ENCODE data around the gene ITGA5. TPM values are rescaled to one million over a fixed set of nuclear protein-coding genes. Genes with fewer than 3 reads are reported as not detected.

The ITGA5 gene
- total RNA-seq, 1 donor from 2014 or later = 71.1 TPM

DNA sequence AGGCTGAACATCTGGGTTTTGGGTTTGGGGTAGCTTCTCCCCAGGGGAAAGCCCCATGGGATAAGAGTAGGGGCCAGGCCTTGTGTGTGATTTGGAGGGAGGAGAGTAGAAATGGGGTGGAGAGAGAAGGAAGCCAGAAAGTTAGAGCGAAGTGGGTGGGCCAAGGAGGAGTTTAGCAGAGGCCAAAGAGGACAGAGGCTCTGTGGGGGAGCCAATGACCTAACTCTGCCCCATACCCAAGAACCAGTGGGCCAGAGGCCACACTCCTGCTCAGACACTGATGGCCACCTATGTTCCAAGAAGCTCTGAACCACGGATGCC is 43.8 kb downstream of the ITGA5 start:
- intact Hi-C loops (cut with micrococcal nuclease) = no loop called here

GRCh38 chr12:54374562-54375258 is 44.4 kb downstream of the ITGA5 start:
- intact Hi-C loops (cut with micrococcal nuclease) = no loop called here

DNA sequence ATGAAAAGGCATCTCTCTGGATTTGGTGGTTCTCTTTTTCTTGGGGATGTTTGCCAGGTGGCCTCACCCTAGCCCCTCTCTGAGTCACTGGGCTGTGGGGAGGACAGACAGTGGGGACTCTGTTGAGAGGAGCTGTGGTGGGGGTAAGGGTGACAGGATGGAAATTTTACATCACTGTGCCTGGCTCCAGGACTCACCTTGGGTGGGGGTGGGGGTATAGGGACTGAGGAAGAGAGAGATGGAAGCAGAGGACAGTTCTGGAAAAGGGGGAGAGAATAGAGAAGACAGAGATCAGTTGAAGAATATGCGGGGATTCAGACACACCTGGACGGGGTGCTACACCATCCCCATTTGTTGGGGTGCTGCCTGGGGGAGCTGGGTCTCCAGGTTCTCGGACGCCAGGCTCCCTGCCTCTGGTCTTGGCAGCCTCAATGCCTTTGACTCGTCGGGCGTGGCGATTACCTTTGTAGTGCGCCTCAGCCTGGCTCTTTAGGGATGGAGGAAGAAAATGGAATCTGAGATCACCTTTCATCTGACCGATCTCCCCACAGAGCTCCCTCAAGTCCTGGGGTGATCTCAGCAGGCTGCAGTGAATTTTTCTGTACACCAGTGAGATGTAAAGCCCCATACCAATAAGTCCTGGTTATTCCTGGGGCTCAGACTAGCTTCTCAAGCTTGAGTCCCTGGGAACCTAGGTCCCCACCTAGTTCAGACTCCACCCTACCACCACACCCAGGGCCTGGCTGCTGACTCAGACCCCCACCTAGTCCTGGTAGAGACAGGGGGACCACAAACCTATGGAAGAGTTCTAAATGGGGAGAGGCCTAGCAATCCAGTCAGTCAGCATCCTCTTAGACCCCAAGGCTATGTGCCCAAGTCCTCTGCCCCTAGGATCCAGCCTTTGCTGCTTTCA is 45.2 kb downstream of the ITGA5 start:
- intact Hi-C loops (cut with micrococcal nuclease) = no loop called here

DNA sequence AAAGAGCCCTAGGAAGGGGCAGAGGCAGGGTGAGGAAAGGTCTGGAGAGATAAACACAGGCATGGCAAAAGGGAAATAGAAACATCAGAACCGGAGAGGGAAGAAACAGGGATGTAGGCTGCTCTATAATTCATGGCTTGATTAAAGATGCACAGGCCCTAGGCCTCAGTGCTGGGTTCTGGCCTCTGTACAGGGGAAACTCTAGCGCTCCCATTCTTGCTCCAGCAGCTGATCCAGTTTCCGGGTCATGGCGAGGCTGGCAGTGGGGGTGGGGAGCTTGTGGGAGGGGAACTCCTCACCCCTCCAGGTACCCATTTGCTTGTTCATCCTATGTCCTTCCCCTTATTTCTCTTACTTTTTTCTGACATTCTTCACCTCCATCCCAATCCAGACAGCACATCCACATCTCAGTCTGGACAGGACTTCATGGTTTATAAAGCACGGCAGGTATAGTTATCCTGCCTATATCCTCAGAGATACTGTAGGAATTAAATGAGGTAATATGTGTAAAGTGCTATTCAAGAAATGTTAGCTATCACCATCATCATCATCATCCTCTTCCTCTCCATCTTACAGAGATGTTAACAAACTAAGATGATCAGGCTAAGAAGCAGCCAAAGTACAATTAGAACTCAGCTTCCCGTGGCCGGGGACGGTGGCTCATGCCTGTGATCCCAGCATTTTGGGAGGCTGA is 46.8 kb downstream of the ITGA5 start:
- intact Hi-C loops (cut with micrococcal nuclease) = no loop called here

GRCh38 chr12:54371328-54372112 is 47.5 kb downstream of the ITGA5 start:
- intact Hi-C loops (cut with micrococcal nuclease) = no loop called here

- intact Hi-C loops (cut with micrococcal nuclease) = no loop called here
Measured at GRCh38 chr12:54370171-54370730, 48.8 kb downstream of the ITGA5 start.

GRCh38 chr12:54369597-54370131 is 49.4 kb downstream of the ITGA5 start:
- intact Hi-C loops (cut with micrococcal nuclease) = loop anchor here (2.0 kb wide), 2 partner anchors 89 to 363 kb away; partner anchors contain the start of genes CBX5 and HNRNPA1

DNA sequence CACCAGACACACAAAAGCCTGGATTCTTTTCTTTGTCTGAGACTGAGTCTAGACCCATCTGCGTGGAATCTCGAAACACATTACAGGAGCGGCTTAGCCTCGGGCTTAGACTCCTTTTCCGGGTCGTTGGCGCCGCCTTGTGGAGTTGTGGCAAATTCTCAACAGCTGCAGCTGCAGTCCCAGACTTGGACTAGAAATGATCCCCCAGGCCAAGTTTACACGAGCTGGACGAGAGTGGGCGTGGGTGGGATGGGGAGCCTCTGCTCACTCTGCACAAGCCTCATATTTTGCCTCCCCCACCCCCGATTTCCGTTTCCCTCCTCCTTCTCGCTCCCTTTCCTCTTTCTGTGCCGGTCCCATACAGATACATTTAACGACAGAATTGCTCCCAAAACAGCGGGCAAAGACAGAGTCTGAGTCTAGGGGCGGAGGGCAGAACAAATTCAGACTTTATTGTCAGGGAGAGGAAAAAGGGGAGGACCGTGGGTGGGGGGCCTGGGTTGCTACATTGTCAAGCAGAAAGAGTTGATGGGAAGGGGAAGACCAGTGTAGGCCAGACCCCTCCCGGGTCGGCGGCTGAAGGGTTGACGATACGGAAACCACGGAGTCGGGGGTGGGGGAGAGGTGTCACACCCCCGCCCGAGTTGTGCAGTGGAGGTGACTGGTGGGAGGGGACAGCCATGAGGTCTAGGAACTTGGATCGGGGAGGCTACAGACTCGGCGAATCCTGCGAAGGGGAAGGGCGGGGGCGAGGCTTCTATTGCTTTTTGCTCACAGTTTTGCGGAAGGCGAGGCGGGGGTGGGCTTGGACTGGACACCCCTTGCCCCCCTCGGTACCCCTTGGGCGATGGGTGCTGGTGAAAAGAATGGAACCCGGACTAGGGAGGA is 50.1 kb downstream of the ITGA5 start:
- intact Hi-C loops (cut with micrococcal nuclease) = loop anchor here (1.0 to 2.0 kb wide), 10 partner anchors 10 to 362 kb away; partner anchors contain the start of genes CBX5, COPZ1 and HNRNPA1

GRCh38 chr12:54368025-54368708 is 50.9 kb downstream of the ITGA5 start:
- intact Hi-C loops (cut with micrococcal nuclease) = loop anchor here (1.0 to 2.0 kb wide), 10 partner anchors 9 to 361 kb away; partner anchors contain the start of genes CBX5, COPZ1 and HNRNPA1

GRCh38 chr12:54364413-54364812 is 54.7 kb downstream of the ITGA5 start, which contains the start of gene GPR84:
TSS of gene GPR84 (minus strand) at chr12:54364486. CDS start at chr12:54363851, 635 bp downstream.
- intact Hi-C loops (cut with micrococcal nuclease) = loop anchor here (1.0 kb wide), 2 partner anchors 28 to 39 kb away; partner anchors contain the start of gene COPZ1

- intact Hi-C loops (cut with micrococcal nuclease) = loop anchor here (1.0 kb wide), 2 partner anchors 27 to 38 kb away; partner anchors contain the start of gene COPZ1
Measured at GRCh38 chr12:54363618-54364017, 55.4 kb downstream of the ITGA5 start.

DNA sequence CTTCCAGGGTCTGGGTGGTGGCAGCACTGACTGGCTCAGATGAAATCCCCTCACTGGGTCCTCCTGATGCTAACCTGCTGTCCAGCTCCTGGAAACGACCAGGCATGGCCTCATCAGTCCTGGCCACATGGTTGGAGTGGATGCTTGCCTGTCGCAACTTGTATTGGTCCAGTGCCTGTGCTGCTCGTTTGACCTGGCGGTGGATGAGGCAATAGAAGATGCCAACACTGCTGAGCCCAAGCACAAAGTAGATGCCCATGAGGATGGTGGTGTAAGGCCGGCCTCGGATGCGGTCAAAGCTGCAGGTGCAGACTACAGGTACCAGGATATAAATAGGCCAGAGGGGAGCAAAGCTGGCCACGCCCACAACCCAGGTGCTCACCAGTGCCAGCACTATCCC is 56.0 kb downstream of the ITGA5 start:
- intact Hi-C loops (cut with micrococcal nuclease) = no loop called here

GRCh38 chr12:54360717-54361456 is 58.2 kb downstream of the ITGA5 start:
- intact Hi-C loops (cut with micrococcal nuclease) = loop anchor here (1.0 kb wide), 1 partner anchor 110 kb away; no protein-coding TSS in a partner anchor

GRCh38 chr12:54359762-54360351 is 59.2 kb downstream of the ITGA5 start:
- intact Hi-C loops (cut with micrococcal nuclease) = loop anchor here (1.0 to 2.0 kb wide), 13 partner anchors 8 to 633 kb away; partner anchors contain the start of genes CALCOCO1, CBX5, COPZ1 and HNRNPA1

DNA sequence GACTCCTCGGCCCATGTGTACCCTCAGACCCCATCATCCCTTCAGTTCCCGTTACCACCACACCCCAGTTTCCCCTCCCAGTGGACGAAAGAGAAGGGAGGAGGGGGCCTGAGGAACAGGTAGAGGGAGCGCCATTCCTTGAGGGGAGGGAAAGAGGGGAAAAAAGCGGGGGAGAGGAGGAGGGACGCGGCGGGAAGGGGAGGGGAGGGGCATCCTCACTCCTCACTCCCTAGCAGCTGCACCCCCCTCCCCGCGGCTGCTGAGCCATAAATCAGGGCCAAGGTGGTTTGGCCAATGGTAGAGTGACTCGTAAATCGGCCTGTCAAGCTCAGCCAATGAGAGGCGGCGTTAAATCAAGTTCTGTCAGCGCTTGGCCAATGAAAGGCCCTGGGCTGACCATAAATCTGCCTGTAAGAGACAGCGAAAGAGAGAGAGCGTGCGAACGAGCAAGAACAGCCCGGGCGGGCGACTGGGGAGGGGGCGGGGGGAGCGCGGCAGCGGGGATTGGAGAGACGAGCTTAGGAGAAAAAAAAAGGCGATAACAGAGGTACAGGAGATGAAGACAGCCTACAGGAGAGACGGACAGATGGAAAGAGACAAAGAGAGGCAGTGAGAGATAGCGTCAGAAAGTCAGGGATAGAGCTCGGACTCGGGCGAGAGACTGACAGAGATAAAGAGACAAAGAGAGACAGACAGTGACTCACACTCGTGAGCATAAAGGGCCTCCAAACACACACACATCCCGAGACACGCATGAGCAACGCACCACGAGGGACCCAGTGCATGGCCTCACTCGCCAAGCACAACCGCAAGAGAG is 59.9 kb downstream of the ITGA5 start:
- intact Hi-C loops (cut with micrococcal nuclease) = loop anchor here (1.0 to 2.0 kb wide), 12 partner anchors 9 to 632 kb away; partner anchors contain the start of genes CALCOCO1, CBX5, COPZ1 and HNRNPA1
